GM18907 (cell line): ENCODE results near the gene LYVE1.
"Not testable (repeated sequence)": the region's sequence is repeated elsewhere in the genome, so short reads cannot be mapped to it uniquely, and the experiment has no call there.

Source experiments
- ATAC-seq: cut with Tn5 transposase; IDR thresholded peaks from one replicate; pipeline ENCODE4 v1.9.1; 2021; ENCODE audit warnings: mild to moderate bottlenecking, moderate library complexity; ENCODE audit not compliant: unreplicated experiment

LYVE1 gene, protein sequence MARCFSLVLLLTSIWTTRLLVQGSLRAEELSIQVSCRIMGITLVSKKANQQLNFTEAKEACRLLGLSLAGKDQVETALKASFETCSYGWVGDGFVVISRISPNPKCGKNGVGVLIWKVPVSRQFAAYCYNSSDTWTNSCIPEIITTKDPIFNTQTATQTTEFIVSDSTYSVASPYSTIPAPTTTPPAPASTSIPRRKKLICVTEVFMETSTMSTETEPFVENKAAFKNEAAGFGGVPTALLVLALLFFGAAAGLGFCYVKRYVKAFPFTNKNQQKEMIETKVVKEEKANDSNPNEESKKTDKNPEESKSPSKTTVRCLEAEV

DNA sequence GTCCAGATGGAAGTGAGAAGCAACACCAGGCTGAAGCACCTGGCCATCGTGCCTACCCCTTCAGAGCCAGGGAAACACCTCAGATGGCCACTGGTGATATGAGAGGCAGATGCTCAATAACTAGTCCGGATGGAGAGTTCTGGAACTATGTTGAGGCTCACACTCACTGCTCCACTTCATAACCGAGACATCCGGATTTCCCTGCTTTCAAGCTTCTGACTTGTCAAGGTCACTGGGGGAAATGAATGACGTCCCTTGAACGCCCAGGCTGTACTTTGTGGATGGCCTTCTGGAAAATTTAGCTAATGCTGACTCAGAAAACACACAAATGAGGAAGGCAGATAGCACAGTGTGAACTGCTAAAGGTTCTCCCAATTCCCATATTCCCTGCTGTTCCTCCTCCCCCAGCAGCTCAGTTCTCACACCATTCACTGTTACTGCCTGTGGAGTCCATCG lies at the start of gene LYVE1:
Gene LYVE1, minus strand, starts transcription at position 180 of the 456 bp plus-strand sequence. Its CDS starts 133 bp downstream, at position 47.
- ATAC-seq = no peak

DNA sequence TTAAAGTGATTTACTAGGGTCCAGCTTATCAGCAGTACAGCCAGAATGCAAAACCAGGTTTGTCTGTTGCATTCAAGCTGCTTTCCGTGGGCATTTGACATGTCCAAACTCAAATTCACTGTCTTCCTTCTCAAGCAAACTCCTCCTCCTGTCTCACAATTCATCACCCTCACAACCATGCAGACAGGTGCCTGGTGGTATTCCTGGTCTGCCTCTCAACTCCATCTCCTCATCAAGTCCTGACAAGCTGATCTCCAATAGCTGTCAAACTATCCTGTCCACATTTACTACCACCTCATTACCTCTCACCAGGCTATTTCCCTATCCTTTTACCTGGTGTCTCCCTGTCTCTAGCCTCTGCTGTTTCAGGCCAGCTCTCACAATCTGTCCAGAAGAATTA lies 49.1 kb upstream of the LYVE1 start:
- no peak for ATAC-seq

DNA sequence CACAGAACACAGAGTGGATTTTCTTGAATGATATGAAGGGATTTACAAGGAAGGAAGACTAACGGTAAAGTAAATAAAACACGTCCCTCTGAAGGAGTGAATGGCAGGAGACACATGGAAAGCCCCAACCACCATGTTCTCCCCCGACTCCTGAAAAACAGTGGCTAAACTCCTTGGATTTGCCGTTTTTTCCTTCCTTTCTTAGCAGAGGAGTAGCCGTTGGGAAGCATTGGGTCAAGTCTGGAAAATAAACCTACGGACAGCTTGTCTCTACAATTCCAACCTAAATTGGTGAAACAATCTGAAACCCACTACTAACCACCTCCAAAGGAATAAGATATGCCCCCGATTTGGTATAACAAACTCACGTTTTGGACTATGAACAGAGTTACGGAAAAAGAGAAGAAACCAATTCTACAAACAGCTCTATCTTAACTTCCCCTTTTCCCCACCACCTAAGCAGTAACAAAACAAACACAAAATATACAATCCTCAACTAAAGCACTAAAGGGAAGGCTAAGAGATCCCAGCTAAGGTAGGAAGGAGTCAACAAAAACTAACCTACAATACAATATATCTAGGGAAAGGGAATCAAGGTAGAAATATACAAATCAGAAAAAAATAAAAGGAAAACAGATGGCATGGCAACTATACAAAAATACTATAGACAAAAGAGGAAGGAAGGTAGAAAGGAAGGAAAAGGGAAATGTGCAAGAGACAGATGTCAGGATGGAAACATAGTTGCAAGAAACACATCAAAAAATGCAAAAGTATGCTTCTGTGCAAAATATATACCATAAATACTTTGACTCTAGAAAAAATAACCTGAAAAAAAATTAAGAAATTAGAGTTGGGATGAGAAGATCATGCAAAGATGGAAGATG lies 43.8 kb upstream of the LYVE1 start:
- no peak for ATAC-seq

DNA sequence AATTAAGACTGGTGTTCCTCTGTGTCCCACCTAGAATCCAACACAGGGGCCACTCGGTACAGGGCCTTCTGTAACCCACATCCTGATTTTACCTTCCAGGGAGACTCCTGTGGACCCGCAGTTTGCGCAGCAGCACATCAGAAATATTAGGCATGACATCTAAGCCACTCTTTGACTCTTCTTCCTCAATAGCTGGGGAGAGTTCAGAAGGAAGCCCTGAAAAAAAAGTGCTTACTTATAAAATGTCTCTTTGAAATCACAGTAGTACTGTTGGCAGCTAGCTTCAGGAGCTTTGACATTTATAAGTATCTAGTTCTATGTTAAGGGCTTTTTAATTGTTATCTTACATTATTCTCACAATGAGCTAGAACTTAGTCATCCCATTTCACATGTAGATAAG lies 41.2 kb upstream of the LYVE1 start:
- ATAC-seq = no peak

DNA sequence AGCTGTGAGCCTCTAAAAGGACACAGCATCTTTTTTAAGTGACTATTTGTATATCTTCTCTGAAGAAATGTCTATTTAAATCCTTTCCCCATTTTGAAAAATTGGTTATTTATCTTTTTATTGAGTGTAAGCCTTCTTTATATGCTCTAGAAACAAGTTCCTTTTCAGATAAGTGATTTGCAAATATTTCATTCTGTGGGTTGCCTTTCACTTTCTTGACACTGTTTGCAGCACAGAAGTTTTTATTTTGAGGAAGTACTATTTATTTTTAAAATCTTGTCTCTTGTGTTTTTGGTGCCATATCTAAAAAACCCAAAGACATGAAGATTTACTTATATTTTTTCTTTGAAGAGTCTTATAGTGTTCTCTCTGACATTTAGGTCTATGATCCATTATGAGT lies 40.1 kb upstream of the LYVE1 start:
- no peak for ATAC-seq

DNA sequence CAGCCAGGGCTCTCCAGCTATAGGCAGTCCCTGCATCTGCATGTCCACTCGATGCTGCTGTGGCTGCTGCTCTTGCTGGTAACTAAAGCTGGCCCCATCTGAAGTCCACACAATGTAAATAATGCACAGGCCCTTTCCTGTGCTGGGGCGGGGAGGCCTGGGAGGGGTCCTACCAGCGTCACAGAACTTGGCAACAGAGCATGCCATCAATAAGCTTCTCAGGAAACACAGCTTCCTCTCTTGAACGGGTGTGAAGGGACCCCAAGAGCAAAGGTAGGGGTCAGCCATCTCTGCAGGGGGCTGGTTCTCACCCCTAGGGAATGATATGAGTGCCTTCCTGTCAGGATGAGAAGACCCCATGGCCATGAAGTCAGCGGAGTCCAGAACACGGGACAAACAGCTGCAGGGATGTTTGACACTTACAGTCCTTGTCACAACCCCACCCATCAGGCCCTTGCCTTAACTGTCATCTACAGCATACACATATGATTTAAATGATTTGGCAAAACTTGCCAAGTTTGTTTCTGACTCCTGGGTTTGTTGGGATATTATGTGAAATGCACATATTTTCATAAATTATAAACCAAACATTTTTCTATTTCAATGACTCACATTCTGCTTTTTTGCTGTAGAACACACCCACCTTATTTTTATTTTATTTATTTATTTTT lies 39.1 kb upstream of the LYVE1 start:
- no peak for ATAC-seq

DNA sequence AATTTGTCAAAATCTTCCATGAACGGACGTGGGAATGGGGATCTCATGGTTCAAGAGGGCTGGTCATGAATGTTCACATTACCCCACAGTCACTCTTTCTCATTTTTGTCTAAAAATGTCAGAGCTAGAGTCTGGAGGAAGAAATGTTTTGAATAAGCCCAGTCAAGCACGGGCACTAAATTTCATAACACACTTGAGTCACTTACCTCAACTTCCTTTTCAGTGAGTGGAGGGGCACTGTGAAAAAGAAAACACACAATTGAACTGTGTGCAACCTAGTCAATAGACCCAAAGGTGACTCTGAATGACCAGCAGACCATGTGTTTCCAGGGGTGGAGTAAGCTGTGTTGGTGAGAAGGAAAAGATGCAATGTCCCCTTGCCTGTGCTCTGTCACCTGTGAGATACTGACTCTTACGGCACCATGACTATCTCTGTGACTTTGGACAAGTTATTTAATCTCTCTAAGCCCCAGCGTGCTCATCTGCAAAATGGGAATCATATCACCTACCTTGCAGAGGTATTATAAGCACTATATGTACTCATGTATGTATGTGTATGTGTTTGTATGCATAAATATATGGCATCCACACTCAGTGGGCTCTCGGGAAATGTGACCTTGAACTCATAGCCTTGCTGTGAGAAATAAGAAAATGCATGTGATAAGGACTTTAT lies 38.2 kb upstream of the LYVE1 start:
- ATAC-seq = no peak

DNA sequence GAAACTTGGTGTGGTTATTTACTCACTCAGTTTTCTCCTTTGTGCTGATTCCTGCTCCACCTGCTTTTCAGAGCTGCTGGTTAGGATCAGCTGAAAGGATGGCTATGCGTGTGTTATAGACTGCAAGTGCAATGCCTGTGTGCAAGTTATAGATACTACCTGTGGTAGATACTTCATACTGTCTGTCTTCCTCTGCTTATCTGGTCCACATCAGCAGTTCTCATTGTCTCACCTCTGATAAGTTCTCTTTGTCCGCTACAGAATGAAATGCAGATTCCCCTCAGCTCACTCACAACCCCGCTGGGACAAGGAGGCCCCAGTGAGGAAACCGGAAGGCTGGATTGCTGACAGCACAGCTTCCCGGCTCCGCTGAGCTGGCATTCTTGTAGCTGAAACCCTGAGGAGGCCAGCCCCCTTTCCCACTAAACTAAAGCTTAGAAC lies 37.5 kb upstream of the LYVE1 start:
- ATAC-seq = no peak

DNA sequence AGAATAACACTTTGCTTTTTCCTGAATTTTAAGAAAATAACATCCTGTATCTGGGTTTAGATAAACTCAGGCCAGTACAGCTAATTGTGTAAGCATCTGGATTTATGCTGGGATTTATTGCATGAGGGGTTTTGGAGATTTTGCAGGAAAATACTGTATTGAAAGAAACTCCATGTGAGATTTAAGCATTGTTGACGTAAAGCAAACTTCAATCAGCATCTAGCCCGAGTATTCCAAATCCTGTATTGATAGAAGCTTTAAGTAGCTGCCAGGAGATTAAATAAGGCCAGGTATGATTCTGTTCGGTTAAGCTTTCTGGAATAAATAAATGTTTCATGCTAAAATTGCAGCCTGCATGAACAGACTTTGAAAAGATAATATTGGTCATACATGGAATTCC lies 36.3 kb upstream of the LYVE1 start:
- ATAC-seq = no peak

DNA sequence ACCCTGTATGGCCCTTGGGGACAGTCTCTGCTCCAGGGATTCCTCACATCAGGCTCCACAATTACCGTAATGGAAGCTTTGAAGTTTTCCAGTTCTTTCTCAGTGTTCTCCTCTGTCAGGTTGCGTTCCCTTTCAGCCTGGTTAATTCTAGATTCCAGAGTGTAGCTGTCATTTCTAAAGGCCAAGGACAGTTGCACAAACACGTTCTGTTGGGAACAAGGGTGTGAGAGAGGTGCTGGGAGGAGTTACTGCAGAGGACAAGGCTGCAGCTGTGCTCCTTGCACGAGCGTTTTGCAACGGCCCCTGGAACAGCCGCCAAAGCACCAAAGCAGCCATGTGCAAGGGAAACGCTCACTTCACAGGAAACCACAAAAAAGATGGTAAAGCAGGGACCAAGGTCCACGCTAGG lies 35.9 kb upstream of the LYVE1 start:
- no peak for ATAC-seq

DNA sequence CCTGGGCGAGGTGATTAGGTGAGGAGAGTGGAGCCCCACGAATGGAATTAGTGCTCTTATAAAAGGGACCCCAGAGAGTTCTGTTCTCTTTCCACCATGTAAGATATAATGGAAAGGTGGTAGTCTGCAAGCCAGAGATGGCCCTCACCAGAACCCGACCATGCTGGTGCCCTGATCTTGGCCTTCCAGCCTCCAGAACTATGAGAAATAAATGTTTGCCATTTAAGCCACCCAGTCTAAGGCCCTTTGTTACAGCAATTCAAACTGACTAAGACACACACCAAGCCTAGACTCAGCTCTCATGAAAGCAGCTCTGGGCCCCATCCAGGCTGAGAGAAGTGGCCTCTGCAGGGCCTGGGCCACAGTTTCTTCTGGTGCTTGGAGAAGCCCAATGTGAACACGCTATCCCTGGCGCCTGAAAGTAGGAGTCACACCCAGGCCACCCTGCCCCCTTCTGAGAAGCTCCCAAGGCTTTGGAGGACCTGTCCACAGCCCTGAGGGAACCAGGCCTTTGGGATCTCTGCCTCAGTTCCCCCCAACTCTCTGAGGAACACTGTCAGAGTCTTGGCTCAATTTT lies 35.3 kb upstream of the LYVE1 start:
- no peak for ATAC-seq

DNA sequence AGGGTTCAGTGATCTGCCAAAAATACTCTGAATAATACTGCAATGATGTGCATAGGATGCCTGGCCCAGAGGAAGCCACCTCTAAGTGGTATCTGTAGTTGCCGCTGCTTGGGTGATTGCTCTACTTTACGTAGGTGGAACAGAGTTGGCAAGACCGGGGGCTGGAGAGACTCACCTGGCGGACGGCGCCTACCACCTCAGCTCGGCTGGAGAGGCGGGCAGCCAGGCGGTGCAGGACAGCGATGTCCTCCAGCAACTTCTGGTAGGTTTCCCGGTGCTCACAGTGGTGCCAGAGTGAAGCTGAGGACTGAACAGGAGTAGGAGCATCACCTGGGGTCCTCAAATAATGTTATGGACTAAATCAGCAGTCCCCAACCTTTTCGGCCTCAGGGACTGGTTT lies 34.5 kb upstream of the LYVE1 start:
- ATAC-seq = no peak

DNA sequence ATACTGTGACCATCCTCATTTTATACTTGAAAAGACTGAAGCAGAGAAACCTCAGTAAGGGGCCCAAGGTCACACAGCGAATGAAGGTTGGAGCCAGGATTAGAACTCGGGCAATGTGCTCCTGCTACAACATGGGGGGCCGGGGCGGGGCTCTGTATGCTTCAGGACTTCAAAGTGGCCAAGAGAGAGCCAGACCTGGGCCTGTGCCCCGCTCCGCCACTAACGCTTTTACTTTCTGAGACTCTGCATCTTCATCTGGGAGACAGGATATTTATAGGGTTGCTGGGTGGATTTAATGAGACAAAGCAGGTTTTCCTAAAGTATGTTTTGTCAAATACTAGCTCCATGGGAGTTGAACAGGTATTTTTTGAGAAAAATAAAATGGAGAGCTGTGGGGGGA lies 33.9 kb upstream of the LYVE1 start:
- no peak for ATAC-seq

DNA sequence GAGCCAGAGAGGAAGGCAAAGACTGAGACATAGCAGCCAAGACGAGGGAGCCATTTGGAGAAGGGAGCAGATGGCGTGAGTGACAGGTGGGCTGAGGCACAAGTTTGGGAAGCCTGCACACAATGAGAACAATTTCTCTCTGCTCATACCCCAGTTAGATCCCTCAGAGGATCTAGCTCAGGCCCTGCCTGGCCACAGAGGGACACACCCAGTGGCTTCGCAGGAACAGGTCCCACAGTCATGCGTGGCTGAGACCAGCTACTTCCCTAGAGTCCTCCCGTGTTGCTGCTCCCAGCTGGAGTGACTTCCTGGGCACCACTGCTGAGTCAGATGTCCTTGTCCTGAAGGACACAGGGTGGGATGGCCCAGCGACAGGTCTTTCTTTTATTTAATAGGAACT lies 33.4 kb upstream of the LYVE1 start:
- no peak for ATAC-seq

DNA sequence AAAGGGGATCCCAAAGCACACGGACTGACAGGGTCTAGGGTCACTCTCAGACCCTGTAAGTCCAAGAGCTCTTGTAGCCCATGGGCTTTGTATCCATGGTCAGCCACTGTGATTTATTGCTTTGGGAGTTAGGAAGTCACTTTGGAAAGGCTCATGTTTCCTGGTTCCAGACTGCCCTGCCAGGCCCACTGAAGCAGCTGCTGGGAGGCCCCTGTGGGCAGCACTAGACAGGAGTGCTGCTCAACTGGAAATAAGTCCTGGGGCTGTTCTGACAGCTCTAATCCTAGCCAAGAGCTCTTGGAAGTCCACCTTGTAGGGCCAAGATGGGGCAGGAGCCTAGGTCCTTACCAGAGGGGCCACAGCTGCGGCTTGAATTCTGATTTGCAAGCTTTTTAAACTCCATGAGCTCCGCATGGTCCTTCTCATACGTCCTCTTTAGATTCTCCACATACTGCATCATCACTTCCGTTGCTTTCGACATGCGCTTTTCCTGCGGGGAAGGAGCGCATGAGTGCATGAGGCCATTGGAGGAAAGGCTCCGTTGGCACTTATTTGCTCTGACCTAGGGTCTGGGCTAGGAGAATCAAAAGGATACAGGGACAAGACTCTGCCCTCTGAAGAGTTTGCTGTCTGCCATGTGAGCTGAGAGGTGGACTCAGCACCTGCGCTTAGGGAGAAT lies 32.2 kb upstream of the LYVE1 start:
- no peak for ATAC-seq

DNA sequence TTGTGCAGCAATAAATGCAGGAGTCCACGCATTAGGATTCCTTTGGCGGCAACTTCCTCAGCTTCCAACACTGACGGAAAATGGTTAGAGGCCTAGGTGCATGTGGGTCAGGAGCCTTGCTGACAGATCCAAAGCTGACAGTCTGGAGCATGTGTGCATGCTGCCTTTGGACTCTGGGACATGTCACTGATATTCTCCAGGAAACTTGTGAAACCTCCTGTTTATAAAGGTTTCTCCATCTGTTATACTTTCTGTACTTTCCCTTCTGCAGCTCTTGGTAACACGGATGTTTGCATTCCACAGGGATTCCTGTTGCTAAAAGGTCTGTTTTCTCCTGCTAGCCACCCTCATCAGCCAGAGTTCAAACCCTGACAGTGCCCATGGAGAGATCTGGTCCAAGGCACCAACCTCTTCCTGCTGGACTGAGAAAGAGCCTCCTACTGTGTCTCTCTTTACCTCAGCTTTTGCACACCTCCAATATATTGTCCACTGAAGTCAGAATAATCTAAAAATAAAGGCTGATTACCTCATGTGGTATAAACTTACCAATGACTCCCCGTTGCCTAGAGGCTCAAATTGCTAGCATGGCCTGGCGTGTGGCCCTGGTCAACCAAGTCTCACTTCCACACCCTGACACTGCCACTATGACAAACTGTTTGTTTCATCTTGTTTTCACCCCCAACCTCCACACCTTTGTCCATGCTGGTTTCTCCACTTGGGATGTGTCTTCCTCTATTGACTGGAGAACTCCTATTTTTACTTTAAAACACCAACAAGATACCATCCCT lies 31.1 kb upstream of the LYVE1 start:
- no peak for ATAC-seq

DNA sequence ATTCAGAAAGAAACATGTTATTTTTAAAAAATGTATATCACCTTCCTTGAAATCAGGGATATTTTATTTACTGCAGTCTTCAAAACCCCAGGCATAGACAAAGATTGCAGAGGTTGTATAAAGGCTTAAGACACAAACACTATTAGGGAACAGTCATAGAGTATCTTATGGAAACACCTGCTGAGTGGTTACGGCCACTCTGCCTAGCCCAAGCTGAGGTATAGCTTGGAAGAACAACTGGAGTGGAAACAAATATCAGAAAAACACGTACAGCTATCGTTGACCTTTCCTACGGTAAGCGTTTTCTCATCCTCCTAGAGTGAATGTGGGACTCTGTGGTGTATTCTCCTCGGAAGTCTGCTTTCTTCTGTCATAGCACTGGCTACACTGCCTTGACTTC lies 30.4 kb upstream of the LYVE1 start:
- ATAC-seq = no peak

DNA sequence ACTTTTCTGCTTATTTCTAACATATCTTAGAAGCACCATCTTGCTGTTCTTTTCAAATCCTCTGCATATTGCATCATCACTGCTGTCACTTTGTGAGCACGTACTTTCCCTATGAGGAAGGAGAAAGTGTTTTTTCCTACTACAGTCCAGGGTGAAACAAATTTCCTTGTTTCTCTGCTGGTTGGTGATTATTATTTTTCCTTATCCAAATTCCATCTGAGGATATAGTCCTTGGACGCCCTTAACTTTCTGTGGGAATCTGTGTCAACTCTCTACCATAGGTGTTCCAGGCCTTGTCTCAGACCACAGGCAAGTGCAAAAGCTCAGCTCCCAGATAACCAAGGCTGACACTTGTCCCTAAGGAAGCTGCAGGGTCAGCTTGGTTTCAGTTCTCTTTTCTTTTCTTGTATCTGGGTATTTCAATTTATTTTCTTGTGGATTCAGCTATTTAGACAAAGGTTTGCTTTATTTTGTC lies 29.4 kb upstream of the LYVE1 start:
- no peak for ATAC-seq

DNA sequence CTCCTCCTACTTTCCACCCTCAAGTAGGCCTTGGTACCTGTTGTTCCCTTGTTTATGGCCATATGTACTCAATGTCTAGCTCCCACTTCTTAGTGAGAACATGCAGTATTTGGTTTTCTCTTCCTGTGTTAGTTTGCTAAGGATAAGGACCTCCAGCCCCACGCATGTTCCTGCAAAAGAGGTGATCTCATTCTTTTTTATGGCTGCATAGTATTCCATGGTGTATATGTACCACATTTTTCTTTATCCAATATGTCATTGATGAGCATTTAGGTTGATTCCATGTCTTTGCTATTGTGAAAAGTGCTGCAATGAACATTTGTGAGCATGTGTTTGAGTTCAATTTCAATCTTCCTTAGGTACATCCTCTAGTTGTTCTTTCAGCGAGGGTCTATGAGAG lies 27.4 kb upstream of the LYVE1 start:
- ATAC-seq = not testable (repeated sequence)
